Activated CD8-positive, alpha-beta memory T cell treated with anti-CD3 and anti-CD28 coated beads, Interleukin-2, amount 10 ng/mL, durations not matched to agents 7 days and 5 days (primary cell): Measurements from ENCODE around the gene CNP. TPM values are rescaled to one million over a fixed set of nuclear protein-coding genes. Genes with fewer than 3 reads are reported as not detected.

ENCODE experiments used
- ATAC-seq: fragments of 150-1000 bp; cut with Tn5 transposase; one replicate; pipeline ENCODE4 v1.10.0; 2021; ENCODE audit warnings: moderate library complexity
- CTCF ChIA-PET: fragments of 350-600 bp; sonication (Branson Sonifier 250); formaldehyde crosslinking; loops from one replicate; lab custom pipeline; 2021; ENCODE audit warnings: antibody characterized with exemption; lab: Charles Lee
- DNase-seq: peaks from one replicate; pipeline ENCODE4 v3.0.0-alpha.2; 2020
- H3K27ac Mint-ChIP-seq: one replicate; pipeline ENCODE4 v1.8.0; 2021; ENCODE audit warnings: mild to moderate bottlenecking, mixed read lengths
- H3K27me3 Mint-ChIP-seq: one replicate; pipeline ENCODE4 v1.8.0; 2021; ENCODE audit warnings: mixed read lengths
- H3K36me3 Mint-ChIP-seq: one replicate; pipeline ENCODE4 v1.8.0; 2021; ENCODE audit warnings: mild to moderate bottlenecking, mixed read lengths
- H3K4me1 Mint-ChIP-seq: one replicate; pipeline ENCODE4 v1.8.0; 2021; ENCODE audit warnings: mixed read lengths
- H3K4me3 Mint-ChIP-seq: one replicate; pipeline ENCODE4 v1.8.0; 2021; ENCODE audit warnings: mild to moderate bottlenecking, moderate library complexity, mixed read lengths
- H3K9me3 Mint-ChIP-seq: one replicate; pipeline ENCODE4 v1.8.0; 2022; ENCODE audit warnings: low read depth, mixed read lengths
- total RNA-seq, 2 experiments: library from RNA; stranded (reverse); gene quantifications; one replicate each; pipeline ENCODE4 v1.2.3, GENCODE V29; 2021

CNP gene
- total RNA-seq, 2 experiments from 2014 or later = 98.1 to 112 TPM

- peaks cover 18% of the 10 kb centered on the region for H3K36me3 Mint-ChIP-seq
Measured at GRCh38 chr17:42023524-42024349, 57.1 kb downstream of the CNP start.

GRCh38 chr17:42025191-42025579 lies 58.6 kb downstream of the CNP start:
- ATAC-seq (no peak), DNase-seq (no peak)
- H3K36me3 Mint-ChIP-seq = peaks cover 18% of the 10 kb centered on the region
- H3K27ac Mint-ChIP-seq = no peak overlapping the region
- no peaks in the 10 kb centered on the region for H3K27me3 Mint-ChIP-seq
- no peak overlapping the region for H3K4me3 Mint-ChIP-seq
- no peaks in the 10 kb centered on the region for H3K9me3 Mint-ChIP-seq
- H3K4me1 Mint-ChIP-seq = peaks cover 22% of the 10 kb centered on the region
- CTCF ChIA-PET = interaction anchor here (0.7 to 5.7 kb wide), 21 partner anchors 9 to 381 kb away, joined by 3 to 103 read pairs (median 5); partner anchors contain the start of genes DHX58, DNAJC7, GHDC and KAT2A

More at GRCh38 chr17:42023524-42024349, 57.1 kb downstream of the CNP start:
- Mint-ChIP-seq H3K27me3 (no peaks in the 10 kb centered on the region), H3K27ac (no peak overlapping the region), H3K4me3 (no peak overlapping the region), H3K4me1 (peaks cover 32% of the 10 kb centered on the region), H3K9me3 (no peaks in the 10 kb centered on the region)
- CTCF ChIA-PET = interaction anchor here (0.9 to 5.7 kb wide), 17 partner anchors 7 to 171 kb away, joined by 3 to 103 read pairs (median 4); partner anchors contain the start of genes DHX58, DNAJC7, GHDC and KAT2A
- DNase-seq (no peak), ATAC-seq (no peak)

- peaks cover 18% of the 10 kb centered on the region for H3K36me3 Mint-ChIP-seq
- H3K4me1 Mint-ChIP-seq = peaks cover 16% of the 10 kb centered on the region
- CTCF ChIA-PET = interaction anchor here (0.8 to 5.7 kb wide), 14 partner anchors 9 to 287 kb away, joined by 3 to 103 read pairs (median 8); partner anchors contain the start of genes DHX58, DNAJC7, KAT2A and ZNF385C
- DNase-seq (no peak), ATAC-seq (no peak)
- H3K27ac Mint-ChIP-seq = no peak overlapping the region
- H3K27me3 Mint-ChIP-seq = peaks cover 4% of the 10 kb centered on the region
- no peak overlapping the region for H3K4me3 Mint-ChIP-seq
- H3K9me3 Mint-ChIP-seq = no peaks in the 10 kb centered on the region
Measured at GRCh38 chr17:42025936-42026335, 59.3 kb downstream of the CNP start.

- Mint-ChIP-seq H3K4me1 (peaks cover 8% of the 10 kb centered on the region), H3K27ac (no peak overlapping the region), H3K9me3 (no peaks in the 10 kb centered on the region), H3K27me3 (peaks cover 4% of the 10 kb centered on the region), H3K4me3 (no peak overlapping the region), H3K36me3 (peaks cover 14% of the 10 kb centered on the region)
- CTCF ChIA-PET = interaction anchor here (0.6 to 5.7 kb wide), 4 partner anchors 9 to 89 kb away, joined by 3 to 103 read pairs (median 26); partner anchors contain the start of genes DHX58 and KAT2A
- DNase-seq (no peak), ATAC-seq (no peak)
Measured at GRCh38 chr17:42026857-42027589, 60.4 kb downstream of the CNP start.

Other genes with a start within 250 kb of the CNP start
- under 1 TPM; 0.15 to 0.19 TPM for gene HAP1, start 232.2 kb upstream of the CNP start, total RNA-seq
- 1 to 10 TPM; 2.3 TPM for gene JUP, start 180.1 kb upstream of the CNP start, total RNA-seq
- gene P3H4, start 154.8 kb upstream of the CNP start, total RNA-seq = 1 to 10 TPM; 2.1 to 3.0 TPM
- gene FKBP10, start 153.8 kb upstream of the CNP start, total RNA-seq = 1 to 10 TPM; 1.3 TPM
- gene NT5C3B, start 130.6 kb upstream of the CNP start, total RNA-seq = 10 to 100 TPM; 28.2 to 35.0 TPM
- gene KLHL10, start 129.0 kb upstream of the CNP start, total RNA-seq = not detected
- gene KLHL11, start 101.4 kb upstream of the CNP start, total RNA-seq = 10 to 100 TPM; 14.4 to 16.4 TPM
- gene ACLY, start 47.8 kb upstream of the CNP start, total RNA-seq = 100 to 1,000 TPM; 186 to 220 TPM
- gene ODAD4, start 36.2 kb upstream of the CNP start, total RNA-seq = 1 to 10 TPM in 1 of 2 experiments, under 1 TPM in 1; 0.49 to 1.1 TPM
- gene DNAJC7, start 50.6 kb downstream of the CNP start, total RNA-seq = 10 to 100 TPM; 89.1 to 97.0 TPM
- gene NKIRAS2, start 53.3 kb downstream of the CNP start, total RNA-seq = 10 to 100 TPM; 21.0 to 23.7 TPM
- gene C17orf113, start 83.8 kb downstream of the CNP start, total RNA-seq = under 1 TPM; 0.14 to 0.23 TPM
- gene ZNF385C, start 131.7 kb downstream of the CNP start, total RNA-seq = under 1 TPM; 0.12 to 0.18 TPM
- gene DHX58, start 145.9 kb downstream of the CNP start, total RNA-seq = 100 to 1,000 TPM in 1 of 2 experiments, 10 to 100 TPM in 1; 65.8 to 105 TPM
- 10 to 100 TPM; 49.0 to 58.2 TPM for gene KAT2A, start 154.6 kb downstream of the CNP start, total RNA-seq
- under 1 TPM in 1 of 2 experiments, not detected in 1; 0.58 TPM for gene HSPB9, start 156.0 kb downstream of the CNP start, total RNA-seq
- gene RAB5C, start 188.2 kb downstream of the CNP start, total RNA-seq = 10 to 100 TPM; 86.9 to 99.4 TPM
- gene KCNH4, start 214.3 kb downstream of the CNP start, total RNA-seq = under 1 TPM; 0.09 to 0.56 TPM
- gene HCRT, start 218.7 kb downstream of the CNP start, total RNA-seq = not detected
- gene GHDC, start 227.7 kb downstream of the CNP start, total RNA-seq = 10 to 100 TPM; 17.0 to 18.0 TPM